ENCODE data around the gene CLIC2.

CLIC2 gene

GRCh38 chrX:155262970-155263754, 71.3 kb downstream of the CLIC2 start:
- no peak for DNase-seq (ENCODE audit: low read depth in 2 of 2)

GRCh38 chrX:155259752-155260151, 74.7 kb downstream of the CLIC2 start:
- DNase-seq (ENCODE audit: low read depth in 2 of 2) = no peak

GRCh38 chrX:155251391-155251790, 83.0 kb downstream of the CLIC2 start:
- DNase-seq (ENCODE audit: low read depth in 2 of 2) = no peak

DNA sequence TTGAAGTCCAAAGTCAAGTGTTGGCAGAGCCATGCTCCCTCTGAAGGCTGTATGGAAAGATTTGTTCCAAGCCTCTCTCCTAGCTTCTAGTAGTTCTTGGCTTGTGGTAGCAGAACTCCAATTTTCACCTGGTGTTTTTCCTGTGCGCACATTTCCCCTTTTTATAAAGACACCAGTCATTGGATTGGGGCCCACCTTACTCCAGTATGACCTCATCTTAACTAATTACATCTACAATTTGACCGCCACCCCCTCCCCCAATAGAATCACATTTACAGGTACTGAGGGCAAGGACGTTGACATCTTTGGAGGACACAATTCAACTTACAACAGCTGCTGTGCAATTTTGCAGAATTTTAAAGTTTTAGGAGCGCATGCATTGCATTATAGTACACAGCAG, 86.9 kb downstream of the CLIC2 start:
- no peak for DNase-seq (ENCODE audit: low read depth in 2 of 2)

GRCh38 chrX:155246748-155247147, 87.7 kb downstream of the CLIC2 start:
- no peak for DNase-seq (ENCODE audit: low read depth in 2 of 2)

GRCh38 chrX:155242300-155242699, 92.1 kb downstream of the CLIC2 start:
- no peak for DNase-seq (ENCODE audit: low read depth in 2 of 2)

DNA sequence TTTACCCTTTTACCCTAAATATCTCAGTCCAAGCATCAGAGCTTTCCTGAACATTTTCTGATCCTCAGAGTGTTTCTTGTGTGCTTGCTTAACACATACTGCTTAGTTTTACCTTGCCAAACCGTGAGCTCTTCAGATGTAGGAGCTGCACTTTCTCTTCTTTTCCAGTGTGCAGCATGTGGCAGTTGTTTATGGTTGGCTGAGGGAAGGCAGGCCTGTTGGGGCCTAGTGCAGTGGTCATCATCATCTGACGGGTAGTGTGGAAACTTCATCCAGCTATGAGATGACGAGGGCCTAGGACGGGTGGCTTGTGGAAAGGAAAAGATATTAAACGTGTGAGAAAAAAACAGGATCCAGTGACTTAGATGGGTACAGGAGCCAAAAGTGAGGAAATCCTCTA, 96.7 kb downstream of the CLIC2 start:
- DNase-seq (ENCODE audit: low read depth in 2 of 2) = no peak

DNA sequence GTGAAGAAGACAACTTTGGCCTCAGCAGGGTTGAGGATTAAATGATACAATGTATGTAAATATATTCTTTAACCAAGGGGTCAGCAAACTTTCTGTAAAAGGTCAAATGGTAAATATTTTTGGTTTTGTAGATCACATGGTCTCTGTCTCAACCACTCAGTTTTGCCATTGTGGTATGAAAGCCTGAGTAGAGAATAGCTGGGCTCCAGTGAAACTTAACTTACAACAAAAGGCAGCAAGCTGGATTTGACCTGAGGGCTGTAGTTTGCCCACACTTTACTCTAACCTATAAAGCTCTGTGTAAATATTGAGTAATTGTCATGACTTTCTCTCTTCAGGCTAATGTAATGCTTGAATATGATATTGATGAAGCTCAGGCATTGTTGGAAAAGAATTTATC, 98.5 kb downstream of the CLIC2 start:
- DNase-seq (ENCODE audit: low read depth in 2 of 2) = no peak

- DNase-seq (ENCODE audit: low read depth in 2 of 2) = no peak
Observed at GRCh38 chrX:155231163-155231562, 103.3 kb downstream of the CLIC2 start.

Measured in activated CD4-positive, alpha-beta T cell treated with anti-CD3 and anti-CD28 coated beads for 24 hours (primary cell).